MCF 10A (cell line): ENCODE results near the gene MED12. TPM values are rescaled to one million over a fixed set of nuclear protein-coding genes. Genes with fewer than 3 reads are reported as not detected.
A peak's percentile ranks its signal among the peaks of the same experiment; 100 is the strongest.

ENCODE experiments used
- BruUV-seq: library from RNA; stranded (reverse); fragments of 400-500 nt; replicated peaks from 2 replicates; lab custom pipeline; 2021; lab: Mats Ljungman, UMichigan
- CTCF ChIA-PET: fragments of 300-600 bp; sonication (Branson Sonifier 250); formaldehyde crosslinking; extraction: SDS; loops from one replicate; lab custom pipeline; 2021; ENCODE audit warnings: antibody characterized with exemption, inconsistent platforms; lab: Yijun Ruan, JAX
- POLR2A ChIA-PET: fragments of 300-600, 350-650 bp; sonication (Branson Sonifier 250); formaldehyde crosslinking; extraction: SDS; loops from one replicate; lab custom pipeline; 2020; ENCODE audit warnings: antibody characterized with exemption, inconsistent platforms; lab: Yijun Ruan, JAX
- DNase-seq: peaks from one replicate; pipeline ENCODE4 v3.0.0-alpha.2; 2018; ENCODE audit not compliant: unreplicated experiment
- H3K27ac Mint-ChIP-seq: one replicate; pipeline ENCODE4 v1.8.0; 2022; ENCODE audit warnings: mild to moderate bottlenecking, low read depth, mixed read lengths; ENCODE audit not compliant: unreplicated experiment
- H3K27me3 Mint-ChIP-seq: one replicate; pipeline ENCODE4 v1.8.0; 2022; ENCODE audit warnings: mixed read lengths; ENCODE audit not compliant: insufficient read depth, unreplicated experiment
- H3K36me3 Mint-ChIP-seq: one replicate; pipeline ENCODE4 v1.8.0; 2022; ENCODE audit warnings: mild to moderate bottlenecking, moderate library complexity, mixed read lengths; ENCODE audit not compliant: insufficient read depth, unreplicated experiment
- H3K4me1 Mint-ChIP-seq: one replicate; pipeline ENCODE4 v1.8.0; 2022; ENCODE audit warnings: mixed read lengths; ENCODE audit not compliant: insufficient read depth, unreplicated experiment
- H3K4me3 Mint-ChIP-seq: one replicate; pipeline ENCODE4 v1.8.0; 2022; ENCODE audit warnings: mild to moderate bottlenecking, moderate library complexity, mixed read lengths; ENCODE audit not compliant: unreplicated experiment
- H3K9me3 Mint-ChIP-seq: one replicate; pipeline ENCODE4 v1.8.0; 2022; ENCODE audit warnings: mixed read lengths; ENCODE audit not compliant: unreplicated experiment
- CTCF ChIP-seq: fragments of 200-600 bp; IDR thresholded peaks from one replicate; pipeline ENCODE4 v1.8.0; 2022; ENCODE audit warnings: antibody characterized with exemption, mild to moderate bottlenecking; ENCODE audit not compliant: unreplicated experiment
- intact Hi-C: fragments of 100-400 bp; cut with micrococcal nuclease; formaldehyde crosslinking; loops from 2 replicates; pipeline ENCODE4 v1.14.1; 2022
- total RNA-seq: library from RNA; stranded (reverse); gene quantifications from 2 replicates; pipeline ENCODE4 v1.2.3, GENCODE V29; 2022

MED12 gene
- total RNA-seq, 1 experiment from 2014 or later = 36.6 TPM

- H3K27me3 Mint-ChIP-seq = peaks cover 56% of the 10 kb centered on the region
- CTCF ChIA-PET = no interaction called here
Observed at GRCh38 chrX:71098302-71098701, 20.1 kb upstream of the MED12 start.

GRCh38 chrX:71098951-71099506 lies 19.4 kb upstream of the MED12 start:
- TF ChIP-seq CTCF = no peak
- H3K4me3 Mint-ChIP-seq = no peak overlapping the region
- no TSS peak for BruUV-seq
- no peak for DNase-seq
- H3K4me1 Mint-ChIP-seq = no peaks in the 10 kb centered on the region
- no peaks in the 10 kb centered on the region for H3K36me3 Mint-ChIP-seq
- intact Hi-C loops = no loop called here
- ChIA-PET POLR2A (interaction anchor here (0.7 kb wide), 1 partner anchor 73 kb away, joined by 3 read pairs; no protein-coding TSS in a partner anchor), CTCF (interaction anchor here (0.5 to 0.8 kb wide), 2 partner anchors 101 to 1940 kb away, joined by 3 to 4 read pairs; no protein-coding TSS in a partner anchor)
- H3K9me3 Mint-ChIP-seq = no peaks in the 10 kb centered on the region
- H3K27ac Mint-ChIP-seq = no peak overlapping the region
- H3K27me3 Mint-ChIP-seq = peaks cover 49% of the 10 kb centered on the region

More at GRCh38 chrX:71098302-71098701, 20.1 kb upstream of the MED12 start:
- no peak overlapping the region for H3K4me3 Mint-ChIP-seq
- no peak overlapping the region for H3K27ac Mint-ChIP-seq
- POLR2A ChIA-PET = no interaction called here
- no peaks in the 10 kb centered on the region for H3K36me3 Mint-ChIP-seq
- no TSS peak for BruUV-seq
- peak; percentile 43 for DNase-seq
- H3K4me1 Mint-ChIP-seq = no peaks in the 10 kb centered on the region
- TF ChIP-seq CTCF = peak; percentile 21
- intact Hi-C loops = no loop called here
- no peaks in the 10 kb centered on the region for H3K9me3 Mint-ChIP-seq

- no TSS peak for BruUV-seq
- no peaks in the 10 kb centered on the region for H3K4me1 Mint-ChIP-seq
- no peaks in the 10 kb centered on the region for H3K36me3 Mint-ChIP-seq
- DNase-seq = no peak
- no peak overlapping the region for H3K27ac Mint-ChIP-seq
- H3K27me3 Mint-ChIP-seq = peaks cover 42% of the 10 kb centered on the region
- H3K4me3 Mint-ChIP-seq = no peak overlapping the region
- intact Hi-C loops = no loop called here
- ChIA-PET POLR2A (no interaction called here), CTCF (interaction anchor here (0.5 to 0.8 kb wide), 2 partner anchors 102 to 1941 kb away, joined by 3 to 4 read pairs; no protein-coding TSS in a partner anchor)
- no peaks in the 10 kb centered on the region for H3K9me3 Mint-ChIP-seq
- no peak for TF ChIP-seq CTCF
Observed at GRCh38 chrX:71099736-71100135, 18.7 kb upstream of the MED12 start.

GRCh38 chrX:71100581-71101505 lies 17.6 kb upstream of the MED12 start:
- intact Hi-C loops = no loop called here
- no peak for TF ChIP-seq CTCF
- H3K27ac Mint-ChIP-seq = no peak overlapping the region
- no peaks in the 10 kb centered on the region for H3K4me1 Mint-ChIP-seq
- H3K36me3 Mint-ChIP-seq = no peaks in the 10 kb centered on the region
- ChIA-PET CTCF (interaction anchor here (0.6 kb wide), 1 partner anchor 19 kb away, joined by 5 read pairs; no protein-coding TSS in a partner anchor), POLR2A (no interaction called here)
- H3K9me3 Mint-ChIP-seq = no peaks in the 10 kb centered on the region
- H3K4me3 Mint-ChIP-seq = no peak overlapping the region
- DNase-seq = no peak
- no TSS peak for BruUV-seq
- H3K27me3 Mint-ChIP-seq = peaks cover 34% of the 10 kb centered on the region
